Amniotic epithelial cell (primary cell): ENCODE results near the gene FGD3.
A peak's percentile ranks its signal among the peaks of the same experiment; 100 is the strongest.

Experiments
- DNase-seq: peaks from one replicate; pipeline ENCODE4 v3.0.0-alpha.2; 2010; ENCODE audit warnings: low read depth

The FGD3 gene

GRCh38 chr9:93077367-93077766 lies 130.0 kb downstream of the FGD3 start:
- DNase-seq = no peak

DNA sequence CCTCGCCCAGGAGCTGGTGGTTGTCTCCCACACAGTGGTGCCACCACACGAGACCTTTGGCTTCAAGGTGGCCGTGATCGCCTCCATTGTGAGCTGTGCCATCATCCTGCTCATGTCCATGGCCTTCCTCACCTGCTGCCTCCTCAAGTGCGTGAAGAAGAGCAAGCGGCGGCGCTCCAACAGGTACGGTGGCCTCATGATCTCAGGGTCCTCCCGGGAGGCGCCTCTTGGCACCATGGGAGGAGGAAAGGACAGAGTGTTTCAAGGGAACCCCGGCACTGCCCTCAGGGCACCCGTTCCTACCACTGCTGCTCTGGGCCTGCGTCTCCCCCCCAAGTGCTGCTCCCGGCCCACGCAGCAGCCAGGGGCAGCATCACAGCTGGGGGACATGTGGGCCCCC lies 130.5 kb downstream of the FGD3 start:
- DNase-seq = no peak

DNA sequence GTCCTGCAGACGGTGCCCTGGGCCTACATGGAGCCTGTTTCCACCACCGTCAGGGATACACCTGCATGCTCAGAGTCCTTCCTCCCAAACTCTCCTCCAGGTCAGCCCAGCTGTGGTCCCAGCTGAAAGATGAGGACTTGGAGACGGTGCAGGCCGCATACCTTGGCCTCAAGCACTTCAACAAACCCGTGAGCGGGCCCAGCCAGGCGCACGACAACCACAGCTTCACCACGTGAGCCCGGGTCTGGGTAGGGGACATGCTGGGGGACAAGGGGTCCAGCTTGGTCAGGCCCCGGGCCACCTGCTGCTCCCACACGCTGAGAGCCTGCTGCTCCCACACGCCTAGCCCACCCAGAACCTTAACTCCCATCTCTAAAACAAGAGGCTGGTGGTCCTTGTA lies 132.0 kb downstream of the FGD3 start:
- no peak for DNase-seq

DNA sequence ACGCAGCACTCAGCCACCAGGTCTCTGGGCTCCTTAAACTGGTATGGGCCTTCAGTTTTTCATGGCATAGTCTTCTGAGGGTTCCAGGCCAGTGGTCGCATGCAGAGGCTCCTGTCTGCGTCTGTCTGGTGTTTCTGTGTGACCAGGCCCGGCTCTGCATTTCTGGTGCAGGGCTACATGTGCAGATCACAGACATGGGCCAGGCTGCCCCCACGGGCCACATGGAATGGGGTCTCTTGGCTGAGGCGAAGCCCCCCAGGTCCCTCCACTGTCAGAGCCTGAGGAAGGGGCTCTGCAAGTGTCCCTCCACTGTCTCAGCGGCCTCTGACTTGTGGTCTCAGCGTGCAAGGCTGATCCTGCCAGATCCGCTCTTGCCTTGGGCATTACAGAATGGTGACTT lies 133.1 kb downstream of the FGD3 start:
- DNase-seq = no peak

DNA sequence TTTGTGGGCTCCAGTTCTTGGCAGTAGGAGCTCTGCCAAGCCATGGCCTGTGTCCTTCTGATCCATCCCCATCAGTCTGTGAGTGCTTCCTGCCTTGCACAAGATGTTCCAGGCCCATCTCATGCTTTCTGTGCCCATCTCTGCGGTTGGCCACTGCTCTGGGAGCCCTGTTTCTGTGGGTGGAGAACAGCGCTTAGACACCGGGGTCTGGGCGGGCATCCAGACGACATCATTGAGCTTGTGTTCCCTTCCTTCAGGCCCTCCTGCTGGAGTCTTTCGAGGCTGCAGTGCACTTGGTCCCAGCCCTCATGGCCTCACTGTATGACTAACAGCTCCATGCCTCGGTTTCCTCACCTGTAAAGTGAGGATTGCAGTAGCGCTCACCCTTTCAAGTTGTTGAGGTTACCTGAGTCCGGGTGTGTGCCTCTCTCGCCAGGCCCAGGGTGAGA lies 133.8 kb downstream of the FGD3 start:
- DNase-seq = peak; percentile 86

DNA sequence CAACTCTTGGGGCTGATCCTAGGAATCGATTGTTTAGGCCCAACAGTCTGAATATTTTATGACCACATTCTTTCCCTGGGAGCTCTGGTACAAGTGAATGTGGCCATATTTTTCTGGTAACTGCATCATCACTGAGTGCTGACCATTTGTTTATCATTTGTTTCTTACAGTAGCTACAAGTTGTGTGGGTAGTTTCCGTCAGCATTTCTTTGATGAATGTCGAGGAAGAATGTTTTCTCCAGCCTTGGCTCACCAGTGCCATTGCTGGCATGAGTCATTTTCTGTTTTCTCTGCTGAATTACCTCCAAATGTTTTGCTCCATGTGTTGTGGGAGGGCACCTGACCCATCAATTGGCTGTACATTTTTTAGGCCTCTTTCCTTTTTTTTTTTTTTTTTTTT lies 134.6 kb downstream of the FGD3 start:
- DNase-seq = peak; percentile 99

DNA sequence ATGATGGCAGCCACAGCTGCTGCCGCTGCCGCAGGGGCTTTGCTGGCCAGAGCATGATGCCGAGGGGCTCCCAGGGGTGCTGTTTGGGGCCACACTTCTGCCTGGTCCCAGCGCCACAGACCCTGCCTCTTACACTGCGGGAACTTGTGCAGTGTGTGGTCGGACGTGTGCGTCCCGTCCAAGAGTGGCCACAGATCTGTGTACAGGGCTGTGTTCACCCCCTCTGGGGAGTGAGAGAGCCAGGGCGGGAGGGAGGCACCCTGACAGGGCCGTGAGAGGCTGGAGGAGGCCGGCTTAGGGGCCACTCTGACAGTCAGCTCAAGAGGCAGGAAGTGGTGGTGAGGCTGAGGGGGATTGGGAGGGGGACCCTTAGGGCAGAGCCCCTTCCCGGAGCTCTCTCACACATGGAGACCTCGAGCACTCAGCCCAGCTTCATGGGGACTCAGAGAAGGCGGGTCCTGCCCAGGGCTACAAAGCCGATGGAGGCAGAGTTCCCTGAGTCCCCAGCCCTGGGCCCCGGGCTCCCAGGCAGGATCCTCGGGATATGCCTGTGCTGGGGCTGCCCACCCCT lies 135.6 kb downstream of the FGD3 start:
- DNase-seq = no peak

DNA sequence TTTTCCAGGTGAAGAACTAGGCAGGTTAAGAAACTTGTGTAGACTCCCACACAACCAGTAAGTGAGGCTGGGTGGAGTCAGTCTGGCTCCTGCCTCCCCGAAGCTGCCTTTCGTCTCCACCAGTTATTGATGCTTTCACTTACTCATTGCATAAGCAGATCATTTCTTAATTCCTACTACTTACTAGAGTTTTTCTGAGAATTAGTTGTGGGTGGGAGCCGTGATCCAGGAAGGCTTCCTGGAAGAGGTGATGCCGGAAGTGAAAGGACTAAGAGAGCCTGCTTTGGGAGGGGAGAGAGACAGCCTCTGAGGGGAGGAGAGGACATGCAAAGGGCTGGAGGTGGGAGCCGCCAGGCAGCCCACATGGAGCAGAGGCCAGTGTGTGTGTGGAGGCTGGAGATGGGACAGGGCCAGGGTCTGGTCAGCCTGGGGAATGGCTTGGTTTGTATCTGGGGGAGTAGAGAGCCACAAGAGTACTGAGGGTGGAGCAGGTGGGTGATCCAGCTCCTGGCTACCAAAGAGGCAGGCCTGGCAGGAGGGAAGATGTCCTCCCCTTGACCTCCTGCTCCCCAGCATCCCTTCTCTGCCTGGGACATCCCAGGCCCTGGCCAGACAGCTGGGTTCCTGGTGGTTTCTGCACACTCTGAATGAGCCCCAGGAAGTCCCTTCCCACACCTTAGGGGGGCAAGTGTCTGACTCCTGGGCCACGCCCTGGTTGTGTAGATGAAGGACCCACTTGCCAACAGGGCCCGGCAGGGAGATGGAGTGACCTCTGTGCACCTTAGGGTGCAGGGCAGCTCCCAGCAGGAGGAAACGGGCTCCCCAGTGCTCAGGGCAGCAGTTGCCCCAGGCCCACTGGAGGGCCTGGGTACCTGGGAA lies 136.5 kb downstream of the FGD3 start:
- DNase-seq = peak; percentile 77

DNA sequence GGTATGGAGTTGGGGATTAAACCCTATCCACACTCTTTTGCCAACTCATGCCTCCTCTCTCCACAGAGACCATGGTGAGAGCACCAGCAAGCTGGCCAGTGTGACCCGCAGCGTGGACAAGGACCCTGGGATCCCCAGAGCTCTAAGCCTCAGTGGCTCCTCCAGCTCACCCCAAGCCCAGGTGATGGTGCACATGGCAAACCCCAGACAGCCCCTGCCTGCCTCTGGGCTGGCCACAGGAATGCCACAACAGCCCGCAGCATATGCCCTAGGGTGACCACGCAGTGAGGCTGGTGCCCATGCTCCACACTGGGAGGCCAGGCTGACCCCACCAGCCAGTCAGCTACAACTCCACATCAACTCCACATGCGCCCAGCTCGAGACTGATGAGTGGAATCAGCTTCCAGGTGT lies 137.2 kb downstream of the FGD3 start:
- DNase-seq = no peak

- no peak for DNase-seq
Observed at GRCh38 chr9:93085676-93086075, 138.4 kb downstream of the FGD3 start.
